ENCODE results near the gene FADS2. TPM values are rescaled to one million over a fixed set of nuclear protein-coding genes. Genes with fewer than 3 reads are reported as not detected.
A peak's percentile ranks its signal among the peaks of the same experiment; 100 is the strongest.

The FADS2 gene
- total RNA-seq, 1 experiment from 2014 or later: 14.2 TPM

- peaks cover 11% of the 10 kb centered on the region for H3K4me1 ChIP-seq
- no peak overlapping the region for H3K27ac ChIP-seq
- H3K9me3 ChIP-seq (replicated peaks): no peaks in the 10 kb centered on the region
- H3K4me3 ChIP-seq: no peak overlapping the region
- H3K36me3 ChIP-seq: no peaks in the 10 kb centered on the region
- H3K27me3 ChIP-seq: no peaks in the 10 kb centered on the region
- no peak for DNase-seq
Observed at GRCh38 chr11:61898247-61898582, 70.1 kb downstream of the FADS2 start.

- Histone ChIP-seq H3K9me3 (replicated peaks) (no peaks in the 10 kb centered on the region), H3K27me3 (no peaks in the 10 kb centered on the region), H3K4me3 (no peak overlapping the region), H3K27ac (no peak overlapping the region), H3K4me1 (peaks cover 11% of the 10 kb centered on the region), H3K36me3 (no peaks in the 10 kb centered on the region)
- peak; percentile 78 to 84 for DNase-seq
Observed at GRCh38 chr11:61899146-61899841, 71.2 kb downstream of the FADS2 start.

DNA sequence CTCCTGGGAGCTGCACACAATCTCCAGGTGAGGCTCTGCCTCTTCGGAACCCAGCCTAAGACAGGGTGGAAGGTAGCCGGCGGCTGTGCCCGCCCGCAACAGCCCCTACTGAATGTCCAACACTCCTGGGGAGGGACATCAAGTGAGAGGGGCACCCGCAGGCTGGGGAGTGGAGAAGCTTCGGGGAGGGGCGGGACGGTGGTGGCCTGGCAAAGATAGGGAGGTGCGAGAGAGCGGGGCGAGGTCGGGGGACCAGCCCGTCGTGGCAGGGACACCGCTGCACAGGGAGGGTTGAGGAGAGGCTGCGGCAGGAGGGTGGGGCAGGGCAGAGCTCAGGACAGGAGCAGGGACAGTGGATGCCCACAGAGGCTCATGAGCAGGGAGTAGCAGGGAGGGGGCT lies 72.2 kb downstream of the FADS2 start:
- Histone ChIP-seq H3K4me1 (peaks cover 11% of the 10 kb centered on the region), H3K4me3 (no peak overlapping the region), H3K27ac (no peak overlapping the region), H3K9me3 (replicated peaks) (no peaks in the 10 kb centered on the region), H3K36me3 (no peaks in the 10 kb centered on the region), H3K27me3 (no peaks in the 10 kb centered on the region)
- no peak for DNase-seq

GRCh38 chr11:61901397-61901796 lies 73.3 kb downstream of the FADS2 start:
- no peak overlapping the region for H3K27ac ChIP-seq
- H3K4me1 ChIP-seq: peaks cover 9% of the 10 kb centered on the region
- H3K36me3 ChIP-seq: no peaks in the 10 kb centered on the region
- no peaks in the 10 kb centered on the region for H3K27me3 ChIP-seq
- H3K9me3 ChIP-seq (replicated peaks): no peaks in the 10 kb centered on the region
- no peak overlapping the region for H3K4me3 ChIP-seq
- DNase-seq: no peak

- H3K4me3 ChIP-seq: no peak overlapping the region
- peaks cover under 1% of the 10 kb centered on the region; the same call in 1 of the 2 replicates for H3K4me1 ChIP-seq
- no peaks in the 10 kb centered on the region for H3K9me3 ChIP-seq (replicated peaks)
- H3K27me3 ChIP-seq: no peaks in the 10 kb centered on the region
- no peak overlapping the region for H3K27ac ChIP-seq
- DNase-seq: no peak
- H3K36me3 ChIP-seq: no peaks in the 10 kb centered on the region
Observed at GRCh38 chr11:61902313-61902712, 74.2 kb downstream of the FADS2 start.

- no peaks in the 10 kb centered on the region for H3K27me3 ChIP-seq
- H3K4me1 ChIP-seq: no peaks in the 10 kb centered on the region
- no peaks in the 10 kb centered on the region for H3K36me3 ChIP-seq
- H3K9me3 ChIP-seq (replicated peaks): no peaks in the 10 kb centered on the region
- H3K27ac ChIP-seq: no peak overlapping the region
- no peak overlapping the region for H3K4me3 ChIP-seq
- DNase-seq: no peak
Observed at GRCh38 chr11:61903845-61904244, 75.7 kb downstream of the FADS2 start.

DNA sequence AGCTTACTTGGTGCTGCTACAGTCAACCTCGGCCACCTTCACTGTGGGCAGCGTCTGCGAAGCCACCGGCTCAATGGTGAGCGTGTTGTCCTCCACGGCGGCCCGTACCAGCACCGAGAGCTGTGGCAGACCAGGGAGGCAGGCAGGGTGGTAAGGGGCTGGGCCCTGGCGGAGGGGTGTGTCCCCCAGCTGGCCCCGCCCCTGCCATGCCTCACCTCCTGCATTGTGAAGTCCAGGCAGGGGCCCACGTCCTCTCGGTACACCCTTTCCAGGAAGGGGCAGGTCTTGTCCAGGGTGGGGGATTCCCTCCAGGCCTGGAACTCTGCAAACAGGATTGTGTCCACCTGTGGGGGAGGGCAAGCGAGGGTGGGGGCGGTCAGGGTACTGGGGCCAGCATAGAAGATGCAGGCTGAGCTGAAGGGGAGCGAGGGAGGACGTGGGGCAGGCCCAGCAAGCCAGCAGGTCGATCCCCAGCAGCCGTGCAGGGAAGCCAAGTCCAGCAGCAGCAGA lies 76.5 kb downstream of the FADS2 start:
- no peak overlapping the region for H3K27ac ChIP-seq
- no peak for DNase-seq
- no peaks in the 10 kb centered on the region for H3K36me3 ChIP-seq
- H3K27me3 ChIP-seq: no peaks in the 10 kb centered on the region
- H3K4me1 ChIP-seq: no peaks in the 10 kb centered on the region
- H3K9me3 ChIP-seq (replicated peaks): no peaks in the 10 kb centered on the region
- H3K4me3 ChIP-seq: no peak overlapping the region

- DNase-seq: no peak
- Histone ChIP-seq H3K9me3 (replicated peaks) (no peaks in the 10 kb centered on the region), H3K27ac (no peak overlapping the region), H3K4me3 (no peak overlapping the region), H3K27me3 (no peaks in the 10 kb centered on the region), H3K4me1 (no peaks in the 10 kb centered on the region), H3K36me3 (no peaks in the 10 kb centered on the region)
Observed at GRCh38 chr11:61905067-61905696, 77.1 kb downstream of the FADS2 start.

- Histone ChIP-seq H3K36me3 (no peaks in the 10 kb centered on the region), H3K27ac (no peak overlapping the region), H3K27me3 (no peaks in the 10 kb centered on the region), H3K4me3 (no peak overlapping the region), H3K9me3 (replicated peaks) (no peaks in the 10 kb centered on the region), H3K4me1 (no peaks in the 10 kb centered on the region)
- DNase-seq: no peak
Observed at GRCh38 chr11:61905801-61906521, 77.9 kb downstream of the FADS2 start.

DNA sequence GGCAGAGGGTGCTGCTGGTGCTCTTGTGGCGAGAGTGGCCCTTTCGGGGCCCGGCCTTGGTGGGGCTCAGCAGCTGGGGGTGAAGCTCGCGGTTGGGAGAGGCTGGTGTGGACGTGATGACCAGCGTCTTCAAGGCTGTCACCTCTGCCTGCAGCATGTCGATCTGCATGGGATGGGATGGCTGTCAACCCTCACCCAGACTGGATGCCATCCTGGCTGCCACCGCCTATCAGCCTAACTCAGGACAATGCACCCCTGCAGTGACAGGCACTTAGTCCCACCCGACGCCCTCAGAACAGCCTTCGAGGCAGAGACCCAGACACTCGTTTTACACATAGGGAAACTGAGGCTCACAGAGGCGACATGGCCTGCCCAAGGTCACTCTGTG lies 78.4 kb downstream of the FADS2 start:
- no peaks in the 10 kb centered on the region for H3K27me3 ChIP-seq
- no peaks in the 10 kb centered on the region for H3K36me3 ChIP-seq
- H3K27ac ChIP-seq: no peak overlapping the region
- H3K4me1 ChIP-seq: no peaks in the 10 kb centered on the region
- no peak for DNase-seq
- H3K4me3 ChIP-seq: no peak overlapping the region
- no peaks in the 10 kb centered on the region for H3K9me3 ChIP-seq (replicated peaks)

DNA sequence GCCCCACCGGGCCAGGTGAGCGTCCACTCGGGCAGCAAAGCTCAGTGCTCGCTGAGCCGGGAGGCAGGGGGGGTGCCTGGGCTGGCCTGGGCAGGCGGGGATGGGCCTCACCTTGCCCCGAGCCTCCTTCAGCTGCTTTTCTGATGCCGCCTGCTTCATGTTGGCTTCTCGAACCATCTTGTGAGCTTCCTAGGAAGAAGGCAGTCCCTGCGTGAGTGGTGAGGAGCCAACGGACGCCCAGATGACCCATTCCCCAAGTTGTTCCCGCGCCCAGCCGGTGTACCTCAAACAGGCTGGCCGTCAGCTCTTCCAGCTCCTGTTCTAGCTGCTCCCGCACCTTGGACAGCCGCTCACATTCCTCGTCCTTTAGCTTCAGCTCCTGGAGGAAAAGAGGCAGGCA lies 79.2 kb downstream of the FADS2 start:
- no peak overlapping the region for H3K4me3 ChIP-seq
- H3K36me3 ChIP-seq: no peaks in the 10 kb centered on the region
- H3K4me1 ChIP-seq: no peaks in the 10 kb centered on the region
- H3K27ac ChIP-seq: no peak overlapping the region
- no peaks in the 10 kb centered on the region for H3K27me3 ChIP-seq
- H3K9me3 ChIP-seq (replicated peaks): no peaks in the 10 kb centered on the region
- no peak for DNase-seq

DNA sequence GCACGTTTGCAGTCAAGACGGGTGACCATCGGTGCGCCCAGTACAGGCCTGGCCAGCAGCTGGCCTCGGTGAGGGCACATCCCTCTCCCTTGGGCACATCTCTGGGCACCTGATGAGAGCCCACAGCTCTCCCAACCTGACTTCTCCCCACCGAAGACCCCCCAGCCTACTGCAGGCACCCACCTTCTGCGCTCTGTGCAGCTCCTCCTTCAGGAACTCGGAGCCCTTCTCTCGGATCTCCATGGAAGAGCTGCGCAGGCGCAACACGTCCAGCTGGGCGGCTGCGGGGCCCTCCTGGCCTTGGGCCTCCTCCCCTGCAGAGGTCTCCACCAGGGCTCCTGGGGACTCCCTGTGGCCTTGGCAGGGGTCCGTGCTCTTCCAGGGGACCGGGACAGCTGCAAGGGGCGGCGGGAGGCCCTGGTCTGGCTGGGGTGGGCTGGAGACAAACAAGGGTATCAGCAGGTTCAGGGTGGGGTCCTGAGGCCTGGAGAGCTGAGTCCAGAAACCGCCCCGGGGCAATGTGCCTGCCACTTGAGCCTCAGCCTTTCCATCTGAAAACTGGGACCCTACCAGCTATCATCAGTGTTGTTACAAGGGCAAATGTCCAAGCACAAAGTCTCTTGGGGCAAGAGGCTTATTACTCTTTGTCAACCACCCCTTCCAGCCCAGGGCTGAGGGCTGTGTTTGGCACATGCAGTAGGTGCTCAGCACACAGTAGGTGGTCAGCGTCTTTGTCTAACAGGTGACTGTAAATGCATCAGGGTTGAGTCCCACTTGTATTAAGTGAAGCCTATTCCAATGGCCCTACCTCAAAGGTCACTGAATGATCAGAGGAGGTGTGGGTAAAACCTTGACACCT lies 80.0 kb downstream of the FADS2 start:
- no peak for DNase-seq
- H3K27ac ChIP-seq: no peak overlapping the region
- no peaks in the 10 kb centered on the region for H3K4me1 ChIP-seq
- no peak overlapping the region for H3K4me3 ChIP-seq
- H3K36me3 ChIP-seq: no peaks in the 10 kb centered on the region
- H3K9me3 ChIP-seq (replicated peaks): no peaks in the 10 kb centered on the region
- no peaks in the 10 kb centered on the region for H3K27me3 ChIP-seq

DNA sequence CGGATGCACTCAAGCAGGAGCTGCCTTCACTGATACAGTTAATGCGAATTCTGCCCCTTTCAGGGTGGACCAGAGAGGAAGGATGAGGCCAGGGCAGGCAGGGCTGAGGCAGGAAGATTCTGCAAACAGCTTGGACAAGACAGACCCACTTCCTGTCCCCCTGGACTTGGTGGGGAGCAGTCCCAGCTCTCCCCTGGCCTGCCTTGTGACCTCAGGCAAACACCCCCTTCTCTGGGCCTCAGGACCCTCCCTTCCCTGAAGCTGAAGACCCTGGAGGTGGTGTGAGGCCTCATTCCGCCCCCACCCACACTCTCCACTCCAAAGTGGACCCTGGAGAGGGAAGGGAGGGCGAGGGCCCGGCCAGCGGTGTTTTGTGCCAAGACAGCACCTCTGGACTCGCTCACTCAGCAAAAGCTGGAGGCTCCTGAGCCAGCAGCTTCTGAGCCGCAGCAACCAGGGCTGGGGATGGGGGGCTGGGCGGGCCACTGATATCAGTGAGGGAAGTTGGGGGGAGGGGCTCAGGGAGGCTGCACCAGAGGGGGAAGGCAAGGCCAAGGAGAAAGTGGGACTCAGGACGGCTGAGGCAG lies 80.7 kb downstream of the FADS2 start:
- no peaks in the 10 kb centered on the region for H3K36me3 ChIP-seq
- no peak overlapping the region for H3K27ac ChIP-seq
- H3K9me3 ChIP-seq (replicated peaks): no peaks in the 10 kb centered on the region
- no peaks in the 10 kb centered on the region for H3K4me1 ChIP-seq
- no peak for DNase-seq
- no peaks in the 10 kb centered on the region for H3K27me3 ChIP-seq
- no peak overlapping the region for H3K4me3 ChIP-seq

Measured in SJCRH30 (cell line).